Mesenchymal stem cell (in vitro differentiated cells and primary cell): ENCODE data around the gene KCND3.

Source experiments
- DNase-seq: peaks from one replicate; pipeline ENCODE4 v3.0.0-alpha.2; 2013
- H2AFZ ChIP-seq: one replicate; pipeline ENCODE4 v1.6.1; 2013; ENCODE audit warnings: low read depth, mild to moderate bottlenecking, control low read depth, inconsistent platforms, low read length, moderate library complexity
- H2AK5ac ChIP-seq: 2 replicates; pipeline ENCODE4 v1.6.1; 2013; ENCODE audit warnings: low read length, moderate library complexity, mild to moderate bottlenecking, inconsistent platforms; ENCODE audit not compliant: severe bottlenecking
- H2BK120ac ChIP-seq: one replicate; pipeline ENCODE4 v1.6.1; 2013; ENCODE audit warnings: low read depth, mild to moderate bottlenecking, inconsistent platforms, low read length, moderate library complexity
- H2BK12ac ChIP-seq, 2 experiments: one replicate each; pipeline ENCODE4 v1.6.1; 2013; ENCODE audit warnings: inconsistent platforms in 2 of 2, low read length in 2 of 2, mild to moderate bottlenecking in 2 of 2, moderate library complexity in 2 of 2, control low read depth in 1 of 2
- H2BK15ac ChIP-seq: one replicate; pipeline ENCODE4 v1.6.1; 2013; ENCODE audit warnings: mild to moderate bottlenecking, low read depth, inconsistent platforms; ENCODE audit not compliant: poor library complexity, severe bottlenecking
- H2BK5ac ChIP-seq: 2 replicates; pipeline ENCODE4 v1.6.1; 2013; ENCODE audit warnings: low read depth, mild to moderate bottlenecking, low read length, control low read depth, inconsistent platforms; ENCODE audit not compliant: poor library complexity, severe bottlenecking
- H3K14ac ChIP-seq, 2 experiments: one replicate each; pipeline ENCODE4 v1.6.1; 2013; ENCODE audit warnings: inconsistent platforms in 2 of 2, low read length in 2 of 2, control low read depth in 1 of 2, mild to moderate bottlenecking in 1 of 2, moderate library complexity in 1 of 2
- H3K18ac ChIP-seq, 2 experiments: one replicate each; pipeline ENCODE4 v1.6.1; 2013; ENCODE audit warnings: inconsistent platforms in 2 of 2, low read length in 2 of 2, control low read depth in 1 of 2, low read depth in 1 of 2, mild to moderate bottlenecking in 1 of 2
- H3K23ac ChIP-seq, 2 experiments: one replicate each; pipeline ENCODE4 v1.6.1; 2013; ENCODE audit warnings: inconsistent platforms in 2 of 2, low read length in 2 of 2, mild to moderate bottlenecking in 2 of 2, moderate library complexity in 2 of 2, control low read depth in 1 of 2
- H3K27ac ChIP-seq: 2 replicates; pipeline ENCODE4 v1.5.1; 2013; ENCODE audit warnings: mild to moderate bottlenecking, moderate library complexity, low read length, control low read depth, inconsistent platforms; ENCODE audit not compliant: poor library complexity, severe bottlenecking
- H3K27me3 ChIP-seq, 2 experiments: 2 replicates each; pipeline versions ENCODE4 v1.6.1 to v1.7.0; 2013; ENCODE audit warnings: low read length in 2 of 2, mild to moderate bottlenecking in 2 of 2, moderate library complexity in 2 of 2, control low read depth in 1 of 2, inconsistent platforms in 1 of 2; ENCODE audit not compliant: control insufficient read depth in 1 of 2, insufficient read depth in 1 of 2
- H3K36me3 ChIP-seq, 2 experiments: 2 replicates each; pipeline versions ENCODE4 v1.6.1 to v1.7.0; 2013; ENCODE audit warnings: low read length in 2 of 2, control low read depth in 1 of 2, inconsistent platforms in 1 of 2, low read depth in 1 of 2, mild to moderate bottlenecking in 1 of 2; ENCODE audit not compliant: insufficient read depth in 2 of 2, control insufficient read depth in 1 of 2
- H3K4ac ChIP-seq, 2 experiments: one replicate each; pipeline ENCODE4 v1.6.1; 2013; ENCODE audit warnings: inconsistent platforms in 2 of 2, low read length in 2 of 2, mild to moderate bottlenecking in 2 of 2, moderate library complexity in 2 of 2, control low read depth in 1 of 2, low read depth in 1 of 2
- H3K4me1 ChIP-seq: 2 replicates; pipeline ENCODE4 v1.6.1; 2013; ENCODE audit warnings: low read depth, low read length, control low read depth; ENCODE audit not compliant: control insufficient read depth, insufficient read depth
- H3K4me2 ChIP-seq: 2 replicates; pipeline ENCODE4 v1.6.1; 2013; ENCODE audit warnings: low read length, mild to moderate bottlenecking, inconsistent platforms; ENCODE audit not compliant: poor library complexity, severe bottlenecking
- H3K4me3 ChIP-seq, 2 experiments: 2 replicates each; pipeline versions ENCODE4 v1.5.1 to v1.7.0; 2013; ENCODE audit warnings: low read length in 2 of 2, mild to moderate bottlenecking in 2 of 2, control low read depth in 1 of 2, low read depth in 1 of 2; ENCODE audit not compliant: insufficient read depth in 1 of 2
- H3K79me1 ChIP-seq: replicated peaks from 2 replicates; pipeline ENCODE4 v1.6.1; 2013; ENCODE audit warnings: mild to moderate bottlenecking, control low read depth, low read length, inconsistent platforms; ENCODE audit not compliant: poor library complexity, severe bottlenecking
- H3K9ac ChIP-seq: 2 replicates; pipeline ENCODE4 v1.7.0; 2013; ENCODE audit warnings: mild to moderate bottlenecking, low read length, moderate library complexity
- H3K9me3 ChIP-seq: 2 replicates; pipeline ENCODE4 v1.7.0; 2013; ENCODE audit warnings: mild to moderate bottlenecking, low read length; ENCODE audit not compliant: control insufficient read depth
- H4K8ac ChIP-seq: one replicate; pipeline ENCODE4 v1.6.1; 2013; ENCODE audit warnings: inconsistent platforms, mild to moderate bottlenecking, low read length, moderate library complexity
- H4K91ac ChIP-seq: one replicate; pipeline ENCODE4 v1.6.1; 2013; ENCODE audit warnings: mild to moderate bottlenecking, low read length, inconsistent platforms
- WGBS: methylation state at CpG from one replicate; pipeline ENCODE4 v1.1.7; 2013; ENCODE audit warnings: mixed read lengths; 5-methylcytosine and 5-hydroxymethylcytosine counted together

Gene KCND3

DNA sequence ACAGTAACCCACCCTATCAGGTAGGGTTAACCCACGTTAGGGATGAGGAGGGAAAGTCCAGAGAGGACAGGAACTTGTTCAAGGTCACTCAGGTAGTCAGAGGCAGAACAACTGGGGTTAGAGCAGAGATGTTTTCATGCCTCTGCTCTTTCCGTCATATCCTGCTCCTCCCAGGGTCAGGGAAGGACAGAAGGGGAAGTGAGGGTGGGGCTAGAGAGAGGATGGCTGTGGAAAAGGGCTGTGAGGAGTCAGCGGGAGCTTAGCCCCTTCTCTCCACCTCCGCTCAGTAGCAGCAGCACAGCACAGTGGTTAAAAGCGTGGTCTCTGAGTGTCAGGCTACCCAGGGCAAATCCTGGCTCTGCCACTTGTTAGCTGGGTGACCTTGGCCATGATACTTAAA is 197.2 kb downstream of the KCND3 start:
- 48% methylated on average over 5 of the region's 5 CpGs for WGBS

DNA sequence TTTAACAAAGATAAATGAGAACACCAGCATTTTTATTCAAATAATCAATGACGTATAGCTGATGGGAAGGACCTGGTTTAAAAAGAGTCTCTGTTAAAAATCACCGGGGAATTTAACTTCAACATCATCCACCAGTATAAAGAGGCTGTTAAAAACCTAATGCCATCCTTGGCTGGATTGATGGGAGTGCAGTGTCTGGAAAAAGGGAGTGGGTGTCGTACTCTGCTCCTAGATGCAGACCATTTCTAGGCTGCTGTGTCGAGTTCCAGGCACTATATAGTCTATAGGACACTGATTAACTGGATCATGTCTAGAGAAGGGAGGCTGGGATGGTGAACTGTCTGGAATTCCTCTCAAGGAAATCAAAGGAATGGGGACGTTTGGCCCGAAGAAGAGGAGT is 197.7 kb downstream of the KCND3 start:
- Histone ChIP-seq H3K27me3 (peaks cover 28 to 39% of the 10 kb centered on the region in 2 experiments), H3K27ac (no peak overlapping the region), H3K9ac (no peak overlapping the region), H2AK5ac (no peak overlapping the region), H3K79me1 (no peaks in the 10 kb centered on the region), H2BK15ac (no peak overlapping the region), H3K9me3 (no peaks in the 10 kb centered on the region), H4K8ac (no peak overlapping the region), H3K36me3 (no peaks in the 10 kb centered on the region), H3K4me2 (no peak overlapping the region), H3K4me1 (no peaks in the 10 kb centered on the region), H2BK12ac (no peak overlapping the region), H2BK120ac (no peak overlapping the region), H3K14ac (no peak overlapping the region), H2BK5ac (no peak overlapping the region), H3K23ac (no peak overlapping the region), H3K4me3 (no peak overlapping the region), H3K4ac (no peak overlapping the region), H2AFZ (no peak overlapping the region), H3K18ac (no peak overlapping the region), H4K91ac (no peak overlapping the region)
- no peak for DNase-seq
- 82% methylated on average over 5 of the region's 6 CpGs for WGBS

More for the DNA sequence above, 197.2 kb downstream of the KCND3 start:
- H3K36me3 ChIP-seq = no peaks in the 10 kb centered on the region
- no peak overlapping the region for H3K27ac ChIP-seq
- H4K8ac ChIP-seq = no peak overlapping the region
- H3K4me3 ChIP-seq = no peak overlapping the region
- H2AFZ ChIP-seq = no peak overlapping the region
- DNase-seq = no peak
- no peaks in the 10 kb centered on the region for H3K4me1 ChIP-seq
- no peak overlapping the region for H3K18ac ChIP-seq
- no peak overlapping the region for H2BK5ac ChIP-seq
- H4K91ac ChIP-seq = no peak overlapping the region
- no peak overlapping the region for H2AK5ac ChIP-seq
- H2BK120ac ChIP-seq = no peak overlapping the region
- no peak overlapping the region for H3K9ac ChIP-seq
- H3K79me1 ChIP-seq = no peaks in the 10 kb centered on the region
- no peaks in the 10 kb centered on the region for H3K9me3 ChIP-seq
- H3K4ac ChIP-seq = no peak overlapping the region
- H3K4me2 ChIP-seq = no peak overlapping the region
- no peak overlapping the region for H3K23ac ChIP-seq
- no peak overlapping the region for H2BK12ac ChIP-seq
- no peak overlapping the region for H2BK15ac ChIP-seq
- no peak overlapping the region for H3K14ac ChIP-seq
- peaks cover 26 to 34% of the 10 kb centered on the region in 2 experiments for H3K27me3 ChIP-seq

DNA sequence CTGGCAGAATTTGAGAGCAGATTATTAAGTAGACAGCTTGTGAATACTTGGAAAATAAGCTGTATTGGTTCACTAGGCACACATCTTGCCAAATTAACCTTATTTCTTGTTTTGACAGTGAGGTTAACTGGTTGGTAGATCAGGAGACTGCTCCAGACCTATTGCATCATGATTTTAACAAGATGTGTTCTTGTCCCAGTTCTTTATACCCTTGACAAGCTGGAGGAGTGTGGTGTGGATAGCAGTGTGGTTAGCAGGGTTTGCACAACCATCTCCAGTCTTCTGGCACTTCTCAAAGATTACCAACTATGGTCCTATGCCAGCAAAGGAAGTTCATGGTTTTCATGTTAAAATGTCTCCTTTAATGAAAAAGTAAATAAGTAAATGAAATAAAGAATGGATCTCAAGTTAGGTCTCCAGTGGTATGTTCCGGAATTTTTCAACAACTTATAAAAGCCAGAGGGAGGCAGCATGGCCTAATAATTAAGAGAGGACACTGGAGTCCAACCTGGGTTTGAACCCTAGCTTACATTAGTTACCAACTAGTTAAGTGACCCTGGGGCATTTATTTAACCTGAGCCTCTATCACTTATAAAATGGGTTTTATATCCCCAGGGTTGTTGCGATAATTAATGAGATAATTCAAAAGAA is 199.7 kb downstream of the KCND3 start:
- H3K4me1 ChIP-seq = no peaks in the 10 kb centered on the region
- H2BK15ac ChIP-seq = no peak overlapping the region
- H4K91ac ChIP-seq = no peak overlapping the region
- no peak overlapping the region for H4K8ac ChIP-seq
- no peak overlapping the region for H3K18ac ChIP-seq
- no peak overlapping the region for H2BK12ac ChIP-seq
- 89% methylated on average over 1 of the region's 2 CpGs for WGBS
- H3K4ac ChIP-seq = no peak overlapping the region
- H3K9me3 ChIP-seq = no peaks in the 10 kb centered on the region
- no peak overlapping the region for H3K23ac ChIP-seq
- no peak overlapping the region for H3K27ac ChIP-seq
- no peak overlapping the region for H3K14ac ChIP-seq
- H2BK120ac ChIP-seq = no peak overlapping the region
- no peaks in the 10 kb centered on the region for H3K36me3 ChIP-seq
- H2AK5ac ChIP-seq = no peak overlapping the region
- H3K27me3 ChIP-seq = peaks cover 46 to 49% of the 10 kb centered on the region in 2 experiments
- peak; percentile 15 for DNase-seq
- no peak overlapping the region for H2BK5ac ChIP-seq
- no peak overlapping the region for H2AFZ ChIP-seq
- H3K4me2 ChIP-seq = no peak overlapping the region
- no peak overlapping the region for H3K9ac ChIP-seq
- H3K4me3 ChIP-seq = no peak overlapping the region
- no peaks in the 10 kb centered on the region for H3K79me1 ChIP-seq

DNA sequence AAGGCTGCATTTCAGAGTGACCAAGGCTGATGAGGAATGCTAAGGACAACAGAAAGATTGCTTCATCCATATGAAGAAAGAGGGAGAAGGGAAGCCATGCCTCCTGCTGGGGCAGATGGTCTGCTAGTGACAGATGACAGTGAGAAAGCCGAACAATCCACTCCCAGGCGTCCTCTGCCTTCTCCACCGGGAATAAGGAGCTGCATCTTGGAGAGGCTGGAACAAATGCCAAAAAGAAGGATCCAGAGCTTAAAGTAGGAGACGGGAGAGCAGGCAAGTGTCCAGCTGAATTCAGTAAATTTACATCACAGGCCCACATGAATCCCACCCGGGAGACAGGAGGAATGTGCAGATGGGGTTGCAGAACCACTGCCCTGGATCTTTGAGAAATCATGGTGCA is 200.3 kb downstream of the KCND3 start:
- H3K14ac ChIP-seq = no peak overlapping the region
- H3K27me3 ChIP-seq = peaks cover 47 to 52% of the 10 kb centered on the region in 2 experiments
- H3K36me3 ChIP-seq = no peaks in the 10 kb centered on the region
- no peak overlapping the region for H2BK5ac ChIP-seq
- H3K4me1 ChIP-seq = no peaks in the 10 kb centered on the region
- H2BK15ac ChIP-seq = no peak overlapping the region
- no peaks in the 10 kb centered on the region for H3K79me1 ChIP-seq
- no peak overlapping the region for H3K4ac ChIP-seq
- DNase-seq = no peak
- no peak overlapping the region for H3K9ac ChIP-seq
- H3K4me3 ChIP-seq = no peak overlapping the region
- WGBS = 77% methylated on average over 5 of the region's 5 CpGs
- no peaks in the 10 kb centered on the region for H3K9me3 ChIP-seq
- H2AFZ ChIP-seq = no peak overlapping the region
- H4K8ac ChIP-seq = no peak overlapping the region
- no peak overlapping the region for H2AK5ac ChIP-seq
- H3K18ac ChIP-seq = no peak overlapping the region
- H2BK120ac ChIP-seq = no peak overlapping the region
- no peak overlapping the region for H3K23ac ChIP-seq
- H3K4me2 ChIP-seq = no peak overlapping the region
- H4K91ac ChIP-seq = no peak overlapping the region
- no peak overlapping the region for H3K27ac ChIP-seq
- H2BK12ac ChIP-seq = no peak overlapping the region
